ENCODE data around the gene RASSF5. TPM values are rescaled to one million over a fixed set of nuclear protein-coding genes. Genes with fewer than 3 reads are reported as not detected.

Gene RASSF5
- total RNA-seq, 1 donor from 2014 or later, result 28.5 TPM

GRCh38 chr1:206524739-206525364, 17.5 kb downstream of the RASSF5 start:
- Histone ChIP-seq H3K27me3 (no peaks in the 10 kb centered on the region), H3K4me3 (no peak overlapping the region), H3K36me3 (no peaks in the 10 kb centered on the region), H3K27ac (no peak overlapping the region), H3K9me3 (no peaks in the 10 kb centered on the region), H3K4me1 (peaks cover 16% of the 10 kb centered on the region)
- DNase-seq (ENCODE audit: extremely low spot score in 2 of 2), result no peak
- TF ChIP-seq POLR2A (IDR thresholded peaks at IDR 0.05) (no peak), POLR2AphosphoS5 (IDR thresholded peaks at IDR 0.05; ENCODE audit: insufficient read depth in 1 of 2, low read depth in 1 of 2) (peak in 1 of 2 donors; percentile 54)
- intact Hi-C loops (cut with DNase I), result no loop called here

- intact Hi-C loops (cut with DNase I), result no loop called here
- Histone ChIP-seq H3K27me3 (no peaks in the 10 kb centered on the region), H3K4me1 (peaks cover 16% of the 10 kb centered on the region), H3K4me3 (no peak overlapping the region), H3K9me3 (no peaks in the 10 kb centered on the region), H3K27ac (no peak overlapping the region), H3K36me3 (no peaks in the 10 kb centered on the region)
- DNase-seq (ENCODE audit: extremely low spot score in 2 of 2), result no peak
- TF ChIP-seq POLR2AphosphoS5 (IDR thresholded peaks at IDR 0.05; ENCODE audit: insufficient read depth in 1 of 2, low read depth in 1 of 2) (no peak), POLR2A (IDR thresholded peaks at IDR 0.05) (no peak)
- TF ChIP-seq, protein P1, sequence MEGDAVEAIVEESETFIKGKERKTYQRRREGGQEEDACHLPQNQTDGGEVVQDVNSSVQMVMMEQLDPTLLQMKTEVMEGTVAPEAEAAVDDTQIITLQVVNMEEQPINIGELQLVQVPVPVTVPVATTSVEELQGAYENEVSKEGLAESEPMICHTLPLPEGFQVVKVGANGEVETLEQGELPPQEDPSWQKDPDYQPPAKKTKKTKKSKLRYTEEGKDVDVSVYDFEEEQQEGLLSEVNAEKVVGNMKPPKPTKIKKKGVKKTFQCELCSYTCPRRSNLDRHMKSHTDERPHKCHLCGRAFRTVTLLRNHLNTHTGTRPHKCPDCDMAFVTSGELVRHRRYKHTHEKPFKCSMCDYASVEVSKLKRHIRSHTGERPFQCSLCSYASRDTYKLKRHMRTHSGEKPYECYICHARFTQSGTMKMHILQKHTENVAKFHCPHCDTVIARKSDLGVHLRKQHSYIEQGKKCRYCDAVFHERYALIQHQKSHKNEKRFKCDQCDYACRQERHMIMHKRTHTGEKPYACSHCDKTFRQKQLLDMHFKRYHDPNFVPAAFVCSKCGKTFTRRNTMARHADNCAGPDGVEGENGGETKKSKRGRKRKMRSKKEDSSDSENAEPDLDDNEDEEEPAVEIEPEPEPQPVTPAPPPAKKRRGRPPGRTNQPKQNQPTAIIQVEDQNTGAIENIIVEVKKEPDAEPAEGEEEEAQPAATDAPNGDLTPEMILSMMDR (IDR thresholded peaks at IDR 0.05), result no peak
These were observed 19.0 kb downstream of the RASSF5 start for GRCh38 chr1:206526064-206526911.

DNA sequence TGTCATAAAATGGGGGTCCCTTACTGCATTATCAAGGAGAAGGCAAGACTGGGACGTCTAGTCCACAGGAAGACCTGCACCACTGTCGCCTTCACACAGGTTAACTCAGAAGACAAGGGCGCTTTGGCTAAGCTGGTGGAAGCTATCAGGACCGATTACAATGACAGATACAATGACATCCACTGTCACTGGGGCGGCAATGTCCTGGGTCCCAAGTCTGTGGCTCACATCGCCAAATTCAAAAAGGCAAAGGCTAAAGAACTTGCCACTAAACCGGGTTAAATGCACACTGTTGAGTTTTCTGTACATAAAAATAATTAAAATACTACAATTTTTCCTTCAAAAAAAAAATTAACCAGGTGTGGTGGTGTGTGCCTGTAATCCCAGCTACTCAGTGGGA, 22.1 kb downstream of the RASSF5 start:
- no peak for DNase-seq (ENCODE audit: extremely low spot score in 2 of 2)
- intact Hi-C loops (cut with DNase I), result no loop called here
- no peaks in the 10 kb centered on the region for H3K9me3 ChIP-seq
- H3K4me3 ChIP-seq, result no peak overlapping the region
- H3K36me3 ChIP-seq, result no peaks in the 10 kb centered on the region
- H3K4me1 ChIP-seq, result peaks cover 12% of the 10 kb centered on the region
- no peak overlapping the region for H3K27ac ChIP-seq
- no peak for TF ChIP-seq POLR2A (IDR thresholded peaks at IDR 0.05)
- TF ChIP-seq POLR2AphosphoS5 (IDR thresholded peaks at IDR 0.05; ENCODE audit: insufficient read depth in 1 of 2, low read depth in 1 of 2), result no peak
- TF ChIP-seq, protein P1 (IDR thresholded peaks at IDR 0.05), result no peak
- H3K27me3 ChIP-seq, result no peaks in the 10 kb centered on the region

DNA sequence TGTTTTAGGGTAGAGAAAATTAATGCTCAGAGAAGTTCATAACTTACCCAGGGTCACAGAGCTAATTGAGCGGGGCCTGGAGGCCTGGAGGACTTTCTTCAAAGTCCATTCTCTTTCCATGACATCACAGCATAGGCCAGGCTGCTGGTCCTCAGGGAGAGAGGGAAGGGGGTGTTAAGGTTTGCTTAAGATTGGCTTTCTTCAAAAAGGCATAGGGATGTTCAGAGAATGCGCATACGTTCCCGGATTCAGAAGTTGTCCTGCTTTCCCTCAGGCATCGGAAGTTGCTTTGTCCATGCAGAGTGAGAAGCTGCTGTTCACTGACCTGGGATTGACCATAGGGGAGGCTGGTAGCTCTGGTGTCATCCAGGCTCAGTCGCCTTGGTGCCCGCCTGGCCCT, 25.0 kb downstream of the RASSF5 start:
- no peak overlapping the region for H3K27ac ChIP-seq
- DNase-seq (ENCODE audit: extremely low spot score in 2 of 2), result no peak

DNA sequence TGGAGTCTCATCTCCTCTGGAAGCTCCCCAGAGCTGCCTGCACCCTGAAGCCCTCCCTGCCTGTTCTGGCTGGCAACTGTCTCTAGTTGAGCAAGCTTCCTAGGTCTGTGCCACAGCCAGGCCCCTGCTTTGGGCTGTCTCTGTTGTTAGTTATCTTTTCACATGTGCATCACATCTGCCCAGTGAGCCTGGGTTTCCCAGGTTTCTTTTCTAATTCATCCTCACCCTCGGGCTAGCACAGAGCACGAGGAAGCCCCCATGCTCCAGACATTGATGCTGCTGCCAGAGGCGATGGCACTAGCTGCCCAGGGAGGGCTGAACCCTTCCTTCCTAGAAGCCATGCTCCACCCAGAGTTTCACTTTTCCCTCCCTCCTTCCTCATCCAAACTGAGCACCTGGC, 27.2 kb downstream of the RASSF5 start:
- TF ChIP-seq POLR2A (IDR thresholded peaks at IDR 0.05) (no peak), POLR2AphosphoS5 (IDR thresholded peaks at IDR 0.05; ENCODE audit: insufficient read depth in 1 of 2, low read depth in 1 of 2) (no peak)
- TF ChIP-seq, protein P1 (IDR thresholded peaks at IDR 0.05), result no peak
- intact Hi-C loops (cut with DNase I), result no loop called here
- Histone ChIP-seq H3K9me3 (no peaks in the 10 kb centered on the region), H3K36me3 (no peaks in the 10 kb centered on the region), H3K4me3 (no peak overlapping the region), H3K4me1 (peaks cover 5% of the 10 kb centered on the region), H3K27me3 (no peaks in the 10 kb centered on the region), H3K27ac (no peak overlapping the region)
- no peak for DNase-seq (ENCODE audit: extremely low spot score in 2 of 2)

More for the DNA sequence above, 25.0 kb downstream of the RASSF5 start:
- no peaks in the 10 kb centered on the region for H3K36me3 ChIP-seq
- H3K4me3 ChIP-seq, result no peak overlapping the region
- H3K27me3 ChIP-seq, result no peaks in the 10 kb centered on the region
- H3K9me3 ChIP-seq, result no peaks in the 10 kb centered on the region
- TF ChIP-seq POLR2AphosphoS5 (IDR thresholded peaks at IDR 0.05; ENCODE audit: insufficient read depth in 1 of 2, low read depth in 1 of 2) (no peak), POLR2A (IDR thresholded peaks at IDR 0.05) (no peak)
- TF ChIP-seq, protein P1 (IDR thresholded peaks at IDR 0.05), result no peak
- intact Hi-C loops (cut with DNase I), result no loop called here
- H3K4me1 ChIP-seq, result no peaks in the 10 kb centered on the region
